Measurements from ENCODE around the gene IL16. TPM values are rescaled to one million over a fixed set of nuclear protein-coding genes. Genes with fewer than 3 reads are reported as not detected.
"Not testable (repeated sequence)": the region's sequence is repeated elsewhere in the genome, so short reads cannot be mapped to it uniquely, and the experiment has no call there.

Gene IL16
- total and polyA plus RNA-seq, 11 donors, result 1.2 to 21.6 (median 3.7) TPM

- H3K4me3 ChIP-seq, result no peak overlapping the region
- WGBS, 4 donors, result 52 to 56% (median 55%) methylated on average over 10 of the region's 10 CpGs
- ATAC-seq (peak in 2 of 4 donors; percentile 7 to 48), DNase-seq (no peak)
- H3K36me3 ChIP-seq, result no peaks in the 10 kb centered on the region
- H3K9me3 ChIP-seq, result no peaks in the 10 kb centered on the region
- peaks cover 0 to 24% (median 15%) of the 10 kb centered on the region in 12 donors for H3K4me1 ChIP-seq
- TF ChIP-seq, protein P1, sequence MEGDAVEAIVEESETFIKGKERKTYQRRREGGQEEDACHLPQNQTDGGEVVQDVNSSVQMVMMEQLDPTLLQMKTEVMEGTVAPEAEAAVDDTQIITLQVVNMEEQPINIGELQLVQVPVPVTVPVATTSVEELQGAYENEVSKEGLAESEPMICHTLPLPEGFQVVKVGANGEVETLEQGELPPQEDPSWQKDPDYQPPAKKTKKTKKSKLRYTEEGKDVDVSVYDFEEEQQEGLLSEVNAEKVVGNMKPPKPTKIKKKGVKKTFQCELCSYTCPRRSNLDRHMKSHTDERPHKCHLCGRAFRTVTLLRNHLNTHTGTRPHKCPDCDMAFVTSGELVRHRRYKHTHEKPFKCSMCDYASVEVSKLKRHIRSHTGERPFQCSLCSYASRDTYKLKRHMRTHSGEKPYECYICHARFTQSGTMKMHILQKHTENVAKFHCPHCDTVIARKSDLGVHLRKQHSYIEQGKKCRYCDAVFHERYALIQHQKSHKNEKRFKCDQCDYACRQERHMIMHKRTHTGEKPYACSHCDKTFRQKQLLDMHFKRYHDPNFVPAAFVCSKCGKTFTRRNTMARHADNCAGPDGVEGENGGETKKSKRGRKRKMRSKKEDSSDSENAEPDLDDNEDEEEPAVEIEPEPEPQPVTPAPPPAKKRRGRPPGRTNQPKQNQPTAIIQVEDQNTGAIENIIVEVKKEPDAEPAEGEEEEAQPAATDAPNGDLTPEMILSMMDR (IDR thresholded peaks at IDR 0.05), result peak; percentile 29 to 78 (median 66)
- no peak for TF ChIP-seq POLR2A (IDR thresholded peaks at IDR 0.05)
- H3K27ac ChIP-seq, result no peak overlapping the region
- intact Hi-C loops (cut with DNase I), result loop anchor here in 9 of 10 donors (1.0 to 10.0 kb wide), 9 partner anchors 42 to 112 kb away; partner anchors contain the start of gene IL16 (in 1 of the 9)
- no peaks in the 10 kb centered on the region for H3K27me3 ChIP-seq
Observed at GRCh38 chr15:81155375-81156218, 41.1 kb upstream of the IL16 start.

DNA sequence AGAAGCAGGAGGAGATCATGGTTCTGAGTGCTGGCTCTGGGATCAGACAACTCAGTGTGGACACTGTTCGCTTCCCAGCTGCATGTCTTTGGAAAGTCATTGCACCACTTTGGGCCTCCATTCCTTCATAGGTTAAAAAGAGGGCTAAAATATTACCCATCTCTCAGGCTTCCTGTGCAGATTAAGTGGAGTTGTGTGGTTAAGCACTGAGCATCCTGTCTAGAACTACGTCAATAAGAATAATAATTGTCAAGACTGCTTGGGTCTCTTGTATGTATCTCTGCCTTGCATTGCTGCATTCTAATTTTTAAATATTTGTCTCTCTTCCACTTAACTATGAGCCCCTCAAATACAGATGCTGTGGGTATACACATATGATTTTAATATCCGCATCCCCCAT, 40.4 kb upstream of the IL16 start:
- WGBS, 4 donors, result 96 to 99% (median 98%) methylated on average over 3 of the region's 3 CpGs
- TF ChIP-seq POLR2A (IDR thresholded peaks at IDR 0.05), result no peak
- TF ChIP-seq, protein P1 (IDR thresholded peaks at IDR 0.05), result no peak
- ATAC-seq (no peak), DNase-seq (no peak)
- intact Hi-C loops (cut with DNase I), result loop anchor here in 5 of 10 donors (2.0 to 10.0 kb wide), 7 partner anchors 41 to 111 kb away; partner anchors contain the start of gene IL16 (in 1 of the 5)
- Histone ChIP-seq H3K27ac (no peak overlapping the region), H3K4me3 (no peak overlapping the region), H3K4me1 (peaks cover 0 to 31% (median 22%) of the 10 kb centered on the region in 12 donors), H3K36me3 (no peaks in the 10 kb centered on the region), H3K27me3 (no peaks in the 10 kb centered on the region), H3K9me3 (no peaks in the 10 kb centered on the region)

GRCh38 chr15:81157195-81157938, 39.3 kb upstream of the IL16 start:
- DNase-seq (no peak), ATAC-seq (peak in 3 of 4 donors; percentile 15 to 20 (median 18))
- H3K27me3 ChIP-seq, result no peaks in the 10 kb centered on the region
- WGBS, 4 donors, result 41 to 58% (median 47%) methylated on average over 5 of the region's 5 CpGs
- H3K36me3 ChIP-seq, result no peaks in the 10 kb centered on the region
- H3K4me1 ChIP-seq, result peaks cover 0 to 41% (median 30%) of the 10 kb centered on the region in 12 donors
- intact Hi-C loops (cut with DNase I), result loop anchor here in 5 of 10 donors (2.0 to 10.0 kb wide), 7 partner anchors 40 to 110 kb away; partner anchors contain the start of gene IL16 (in 1 of the 5)
- no peaks in the 10 kb centered on the region for H3K9me3 ChIP-seq
- H3K27ac ChIP-seq, result peak overlapping the region in 4 of 12 donors; percentile 9 to 30 (median 24)
- H3K4me3 ChIP-seq, result no peak overlapping the region
- TF ChIP-seq, protein P1 (IDR thresholded peaks at IDR 0.05), result no peak
- TF ChIP-seq POLR2A (IDR thresholded peaks at IDR 0.05), result no peak

- TF ChIP-seq, protein P1 (IDR thresholded peaks at IDR 0.05), result no peak
- no peaks in the 10 kb centered on the region for H3K9me3 ChIP-seq
- H3K27me3 ChIP-seq, result no peaks in the 10 kb centered on the region
- ATAC-seq, result no peak
- intact Hi-C loops (cut with DNase I), result loop anchor here in 5 of 10 donors (2.0 to 10.0 kb wide), 7 partner anchors 39 to 109 kb away; partner anchors contain the start of gene IL16 (in 1 of the 5)
- H3K36me3 ChIP-seq, result no peaks in the 10 kb centered on the region
- peak overlapping the region in 3 of 12 donors; percentile 20 to 30 (median 27) for H3K27ac ChIP-seq
- H3K4me1 ChIP-seq, result peaks cover 0 to 41% (median 30%) of the 10 kb centered on the region in 12 donors
- 89 to 99% (median 97%) methylated on average over 2 of the region's 2 CpGs for WGBS, 4 donors
- no peak overlapping the region for H3K4me3 ChIP-seq
- no peak for DNase-seq
Observed at GRCh38 chr15:81157939-81158223, 38.8 kb upstream of the IL16 start.

- not testable (repeated sequence) for H3K27me3 ChIP-seq, DNase-seq, H3K4me3 ChIP-seq, H3K36me3 ChIP-seq, ATAC-seq, H3K27ac ChIP-seq, H3K9me3 ChIP-seq
- 82 to 100% (median 91%) methylated on average over 4 to 36 of the region's 37 CpGs for WGBS, 4 donors
- intact Hi-C loops (cut with DNase I), result loop anchor here in 4 of 10 donors (5.0 to 10.0 kb wide), 5 partner anchors 39 to 109 kb away; partner anchors contain the start of gene IL16 (in 1 of the 4)
- peaks cover 0 to 41% (median 30%) of the 10 kb centered on the region in 12 donors for H3K4me1 ChIP-seq
Observed at GRCh38 chr15:81158561-81158960, 38.1 kb upstream of the IL16 start.
